Myocyte (in vitro differentiated cells): ENCODE data around the gene ASB2. TPM values are rescaled to one million over a fixed set of nuclear protein-coding genes. Genes with fewer than 3 reads are reported as not detected.

Experiments used
- DNase-seq: peaks from one replicate; pipeline ENCODE4 v3.0.0-alpha.2; 2012; ENCODE audit warnings: low read depth
- total RNA-seq: library from RNA; depleted of rRNA; stranded (reverse); fragments of >200 nt; gene quantifications from 2 replicates; pipeline ENCODE4 v1.2.3, GENCODE V29; 2014

ASB2 gene
- total RNA-seq, 1 donor from 2014 or later: 8.9 TPM

DNA sequence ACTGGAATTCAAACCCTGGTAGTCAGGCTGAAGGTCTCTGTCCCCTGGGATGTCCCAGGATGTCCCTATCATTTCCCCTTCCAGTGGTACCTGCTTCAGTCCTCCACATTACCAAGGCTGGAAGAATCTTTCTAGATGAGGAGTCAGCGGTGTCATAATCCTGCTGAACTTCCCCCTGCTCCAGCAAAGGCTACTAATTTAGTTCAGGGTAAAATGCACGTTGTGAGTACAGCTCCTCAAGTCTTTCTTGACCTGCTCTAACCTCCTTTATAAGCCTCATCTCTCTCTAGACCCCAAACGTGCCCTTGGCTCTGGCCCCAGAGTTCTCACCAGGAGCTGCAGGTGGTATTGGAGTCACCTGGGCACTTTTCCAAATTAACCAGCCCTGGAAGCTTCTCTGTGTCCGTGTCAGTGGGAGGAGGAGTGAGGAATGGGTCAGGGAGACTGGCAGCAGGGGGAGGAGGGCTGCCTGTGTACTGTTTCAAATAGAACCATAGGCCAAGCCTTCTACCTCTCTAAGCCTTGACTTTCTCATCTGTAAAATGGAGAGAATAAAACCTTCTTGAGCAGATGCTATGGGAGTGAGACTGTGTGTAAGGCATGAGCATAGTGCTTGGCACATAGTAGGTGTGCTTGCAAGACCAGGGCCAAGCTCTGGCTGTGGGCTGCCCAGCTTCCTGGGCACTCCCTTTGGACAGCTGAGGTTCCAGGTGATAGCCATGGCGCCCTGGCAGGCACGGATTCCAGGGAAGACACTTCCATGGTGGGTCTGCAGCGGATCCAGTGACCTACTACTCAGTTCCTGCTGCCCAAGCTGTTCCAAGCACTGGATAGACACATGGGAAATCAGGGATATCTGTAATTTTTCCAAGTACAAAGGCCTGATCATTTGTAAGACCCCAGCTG lies 24.5 kb downstream of the ASB2 start:
- DNase-seq: no peak

DNA sequence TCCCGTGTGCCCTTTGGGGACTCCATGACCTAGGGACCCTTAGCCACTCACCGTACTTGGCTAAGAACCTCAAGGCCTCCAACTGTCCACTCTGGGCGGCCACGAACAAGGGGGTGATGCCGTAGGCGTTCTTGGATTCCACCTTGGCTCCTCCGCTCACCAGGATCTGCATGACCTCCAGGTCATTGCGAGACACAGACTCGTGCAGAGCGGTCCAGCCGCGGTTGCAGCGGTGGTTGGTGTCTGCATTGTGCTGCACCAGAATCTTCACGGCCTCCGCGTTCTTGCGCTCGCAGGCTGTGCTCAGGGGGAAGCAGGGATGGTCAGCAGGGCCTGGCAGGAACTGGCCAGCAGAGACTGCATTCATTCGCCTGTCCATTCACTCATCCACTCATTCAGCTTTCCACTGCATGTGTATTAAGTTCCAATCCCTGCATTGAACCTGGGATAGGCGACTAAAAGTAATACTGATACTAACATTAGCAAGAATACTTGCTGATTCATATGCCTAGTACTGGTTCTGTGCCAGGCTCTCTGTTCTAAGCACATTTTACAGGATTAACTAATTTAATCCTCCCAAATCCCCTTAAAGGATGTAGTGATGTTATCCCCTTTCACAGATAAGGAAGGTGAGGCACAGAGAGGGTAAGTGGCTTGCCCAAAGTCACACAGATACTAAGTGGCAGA lies 25.3 kb downstream of the ASB2 start:
- DNase-seq: no peak

DNA sequence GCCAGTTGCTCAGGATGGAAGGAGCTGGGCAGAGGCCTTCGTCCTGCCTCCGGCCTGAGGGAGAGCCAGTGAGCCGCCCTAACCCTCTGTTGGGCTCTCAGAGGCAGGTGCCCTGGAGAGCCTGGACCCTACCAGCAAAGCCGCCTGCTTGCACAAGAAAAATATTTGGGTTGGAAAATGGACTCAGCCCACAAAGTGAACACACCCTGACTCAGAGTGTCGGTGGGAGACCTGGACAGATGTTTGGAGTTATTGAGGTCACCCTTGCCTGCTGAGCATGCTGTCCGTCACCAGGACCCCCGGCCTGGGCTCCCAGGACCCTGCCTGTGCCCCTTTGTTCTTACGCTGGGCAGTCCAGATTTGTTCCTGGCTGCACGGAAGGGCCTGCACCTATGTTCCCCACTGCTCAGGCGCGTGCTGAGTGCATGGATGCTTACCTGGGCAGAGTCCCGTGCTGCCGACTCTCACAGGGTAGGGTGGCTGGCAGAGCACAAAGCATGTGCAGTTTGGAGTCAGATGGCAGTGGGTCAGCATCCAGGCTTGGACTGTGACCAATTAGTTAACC lies 26.8 kb downstream of the ASB2 start:
- no peak for DNase-seq

DNA sequence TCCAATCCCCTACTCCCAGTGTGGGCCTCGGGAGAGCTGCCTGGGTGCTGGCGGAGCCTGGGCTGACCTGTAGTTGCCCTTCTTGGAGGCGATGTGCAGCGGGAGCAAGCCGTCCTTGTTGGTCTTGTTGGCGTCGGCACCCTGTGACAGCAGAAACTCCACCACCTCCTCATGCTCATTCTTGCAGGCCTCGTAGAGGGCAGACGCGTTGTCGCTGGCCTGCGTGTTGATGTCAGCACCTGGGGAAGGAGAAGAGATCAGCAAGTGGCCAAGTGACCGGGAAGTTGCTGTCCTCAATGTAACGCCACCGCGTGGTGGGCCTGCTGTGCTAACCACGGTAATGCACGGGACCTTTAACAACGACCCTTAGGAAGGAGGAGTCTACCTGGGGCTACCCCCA lies 29.1 kb downstream of the ASB2 start:
- DNase-seq: no peak

DNA sequence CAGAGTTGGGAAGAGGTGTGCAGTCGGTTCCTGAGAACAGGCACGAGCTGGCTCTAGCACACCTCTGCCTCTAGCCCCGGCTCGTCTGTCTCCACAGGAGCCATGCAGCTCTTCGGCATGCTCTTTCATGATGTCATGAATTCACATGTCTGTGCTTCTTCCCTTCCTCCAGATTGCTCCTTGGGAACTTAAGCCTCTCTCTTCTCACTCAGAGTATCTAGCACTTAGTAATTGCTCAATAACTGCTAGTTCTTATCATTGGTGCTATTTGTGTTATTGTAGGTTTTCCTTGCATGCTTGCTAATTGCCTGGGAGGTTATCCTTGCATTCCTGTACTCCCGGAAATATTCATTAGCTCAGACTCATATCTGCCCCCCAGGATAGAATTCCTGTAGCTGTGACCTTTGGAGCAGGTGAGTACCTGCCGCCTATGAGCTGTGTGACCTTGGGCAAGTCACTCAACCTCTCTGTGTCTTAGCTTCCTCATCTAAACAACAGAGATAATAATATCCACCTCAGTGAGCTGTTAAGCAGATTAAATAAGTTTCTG lies 29.8 kb downstream of the ASB2 start:
- DNase-seq: no peak

DNA sequence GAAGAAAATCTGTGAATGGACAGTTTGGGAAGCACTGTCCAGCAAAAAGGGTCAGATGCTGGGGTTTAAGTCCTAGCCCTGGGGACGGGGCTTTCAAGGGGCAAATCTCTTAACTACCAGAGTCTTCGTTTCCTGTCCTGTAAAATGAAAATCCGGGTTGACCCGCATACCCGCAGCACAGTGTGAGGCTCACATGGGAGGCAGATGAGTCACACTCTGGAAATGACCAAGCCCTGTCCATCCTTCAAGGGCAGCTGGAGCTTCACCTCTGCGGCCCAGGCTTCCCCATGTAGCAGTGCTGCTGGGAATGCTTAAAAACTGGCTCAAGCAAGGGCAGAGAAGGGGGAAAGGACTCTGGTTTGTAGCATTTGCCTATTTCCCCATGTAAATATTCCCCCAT lies 30.3 kb downstream of the ASB2 start:
- DNase-seq: peak; percentile 49

DNA sequence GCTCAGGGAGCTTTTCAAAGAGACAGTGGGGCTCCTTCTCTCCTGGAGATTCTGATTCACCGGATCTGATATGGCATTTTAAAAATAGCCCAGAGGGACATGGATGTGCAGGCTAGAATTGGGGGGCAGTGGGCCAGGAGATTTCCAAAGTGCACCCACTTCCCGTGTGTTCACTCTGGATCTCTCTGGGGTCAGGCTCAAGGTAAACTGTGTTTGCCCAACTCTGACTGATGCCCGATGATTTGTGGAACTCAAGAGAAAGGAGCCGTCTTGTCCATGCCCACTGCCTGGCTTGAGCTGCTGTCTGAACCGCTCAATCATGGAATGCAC lies 31.3 kb downstream of the ASB2 start:
- no peak for DNase-seq

DNA sequence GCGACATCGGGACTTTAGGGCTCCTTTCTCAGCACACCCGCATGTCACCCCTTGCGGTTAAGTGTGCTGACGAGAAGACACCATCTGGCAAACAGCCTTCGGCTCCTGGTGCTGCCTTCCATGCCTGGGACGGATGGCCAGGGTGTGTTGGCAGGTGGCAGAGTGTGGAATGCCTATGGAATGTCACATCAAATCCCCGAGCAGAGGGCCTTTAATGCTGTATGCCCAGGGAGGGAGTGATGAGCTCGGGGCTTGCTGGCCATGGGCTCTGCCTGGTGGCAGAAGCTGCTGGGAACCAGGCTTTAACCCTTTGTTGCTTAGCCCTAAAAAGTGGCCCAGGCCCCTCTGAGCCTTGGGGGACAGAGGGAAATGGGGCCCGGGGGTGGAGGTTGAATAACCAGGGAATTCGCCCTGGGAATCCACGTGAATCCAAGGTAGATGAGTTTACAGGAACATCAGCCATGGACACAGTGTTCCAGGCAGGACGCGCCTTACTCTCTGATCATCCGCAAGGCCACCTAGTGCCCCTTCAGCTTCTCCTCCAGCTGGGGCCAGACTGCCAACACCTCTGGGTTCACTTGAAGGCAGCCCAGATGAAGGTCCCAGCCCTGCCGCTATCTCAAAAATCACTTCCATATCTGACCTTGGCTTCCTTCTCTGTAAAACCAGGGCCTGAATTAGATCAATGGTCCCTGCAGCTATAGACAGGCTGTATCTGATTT lies 31.9 kb downstream of the ASB2 start:
- DNase-seq: peak; percentile 63

DNA sequence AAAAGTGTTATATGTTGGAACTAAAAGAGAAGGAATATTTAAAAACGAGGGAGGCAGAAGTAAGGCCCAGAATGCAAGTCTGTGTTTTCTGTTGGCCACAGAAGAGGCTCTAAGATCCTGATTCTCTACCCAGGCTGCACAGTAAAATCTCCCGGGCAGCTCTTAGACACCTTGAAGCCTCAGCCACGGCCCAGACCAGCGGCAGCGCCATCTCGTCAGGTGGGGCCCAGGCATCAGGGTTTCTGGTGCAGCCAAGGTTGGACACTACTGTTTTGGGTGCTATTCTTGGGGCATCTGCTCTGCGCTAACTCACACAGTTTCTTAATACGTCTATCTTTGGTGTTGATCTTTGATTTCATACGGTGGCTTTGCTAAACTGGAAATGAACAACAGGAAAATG lies 32.4 kb downstream of the ASB2 start:
- DNase-seq: no peak

DNA sequence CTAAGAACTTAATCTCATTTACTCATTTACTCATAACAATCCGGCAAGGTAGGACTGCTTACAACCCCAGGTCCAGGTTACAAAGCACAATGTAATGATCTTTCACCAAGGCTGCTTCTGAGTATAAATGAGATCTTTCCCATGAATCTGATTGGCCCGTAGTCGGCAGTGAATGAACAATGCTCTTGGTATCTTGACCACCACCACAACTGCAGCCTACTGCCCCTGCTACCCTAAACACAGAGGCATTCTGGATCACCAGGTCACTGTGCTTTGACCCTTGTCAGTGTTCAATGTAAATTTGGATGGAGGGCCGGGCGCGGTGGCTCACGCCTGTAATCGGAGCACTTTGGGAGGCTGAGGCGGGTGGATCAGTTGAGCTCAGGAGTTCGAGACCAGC lies 33.3 kb downstream of the ASB2 start:
- DNase-seq: peak; percentile 39

DNA sequence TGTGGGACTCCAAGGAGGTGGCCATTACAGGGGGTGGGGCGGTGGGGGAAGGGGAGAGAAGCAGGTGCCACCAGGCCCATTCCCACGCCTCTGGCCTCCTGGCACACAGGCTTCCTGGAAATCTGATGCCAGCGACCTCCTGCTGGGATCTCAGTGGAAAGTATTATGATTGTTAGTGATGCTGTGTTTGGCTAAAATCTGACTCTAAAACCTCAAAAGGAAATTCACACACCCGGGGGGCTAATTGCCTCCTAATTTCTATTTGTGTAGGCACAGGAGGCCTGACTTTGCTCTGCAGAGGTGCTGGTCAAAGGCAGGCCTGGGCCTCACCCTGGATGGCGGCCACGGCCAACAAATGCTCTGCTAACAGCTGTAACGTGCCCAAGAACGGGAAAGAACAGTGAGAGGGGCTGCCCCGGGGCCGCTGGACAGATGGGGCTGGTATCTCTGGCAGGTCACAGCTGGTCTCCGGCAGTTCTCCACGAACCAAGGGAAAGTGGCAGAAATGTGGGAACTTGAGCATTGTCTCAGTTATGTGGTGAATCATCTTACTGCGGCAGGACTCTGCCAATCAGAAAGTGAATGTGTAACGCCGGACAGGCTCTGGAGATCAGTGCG lies 35.0 kb downstream of the ASB2 start:
- DNase-seq: peak; percentile 95

DNA sequence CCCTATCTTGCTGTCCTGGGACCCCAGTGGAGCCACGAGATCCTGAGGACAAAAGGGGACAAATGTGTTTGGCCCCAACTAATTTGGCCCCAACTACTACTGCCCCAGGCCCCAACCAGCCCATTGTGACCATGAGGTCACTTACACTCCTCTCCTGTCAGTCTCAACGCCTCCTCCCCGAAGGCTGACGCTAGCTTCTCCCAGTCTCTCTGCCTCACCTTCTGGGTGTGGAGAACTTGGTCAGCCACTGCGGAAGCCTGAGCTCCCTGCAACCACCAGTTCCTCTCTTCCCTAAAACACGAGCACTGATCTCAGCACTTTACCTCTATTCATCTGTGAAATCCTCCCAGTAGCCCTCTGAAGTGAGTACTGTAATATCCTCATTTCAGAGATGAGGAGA lies 35.9 kb downstream of the ASB2 start:
- no peak for DNase-seq

DNA sequence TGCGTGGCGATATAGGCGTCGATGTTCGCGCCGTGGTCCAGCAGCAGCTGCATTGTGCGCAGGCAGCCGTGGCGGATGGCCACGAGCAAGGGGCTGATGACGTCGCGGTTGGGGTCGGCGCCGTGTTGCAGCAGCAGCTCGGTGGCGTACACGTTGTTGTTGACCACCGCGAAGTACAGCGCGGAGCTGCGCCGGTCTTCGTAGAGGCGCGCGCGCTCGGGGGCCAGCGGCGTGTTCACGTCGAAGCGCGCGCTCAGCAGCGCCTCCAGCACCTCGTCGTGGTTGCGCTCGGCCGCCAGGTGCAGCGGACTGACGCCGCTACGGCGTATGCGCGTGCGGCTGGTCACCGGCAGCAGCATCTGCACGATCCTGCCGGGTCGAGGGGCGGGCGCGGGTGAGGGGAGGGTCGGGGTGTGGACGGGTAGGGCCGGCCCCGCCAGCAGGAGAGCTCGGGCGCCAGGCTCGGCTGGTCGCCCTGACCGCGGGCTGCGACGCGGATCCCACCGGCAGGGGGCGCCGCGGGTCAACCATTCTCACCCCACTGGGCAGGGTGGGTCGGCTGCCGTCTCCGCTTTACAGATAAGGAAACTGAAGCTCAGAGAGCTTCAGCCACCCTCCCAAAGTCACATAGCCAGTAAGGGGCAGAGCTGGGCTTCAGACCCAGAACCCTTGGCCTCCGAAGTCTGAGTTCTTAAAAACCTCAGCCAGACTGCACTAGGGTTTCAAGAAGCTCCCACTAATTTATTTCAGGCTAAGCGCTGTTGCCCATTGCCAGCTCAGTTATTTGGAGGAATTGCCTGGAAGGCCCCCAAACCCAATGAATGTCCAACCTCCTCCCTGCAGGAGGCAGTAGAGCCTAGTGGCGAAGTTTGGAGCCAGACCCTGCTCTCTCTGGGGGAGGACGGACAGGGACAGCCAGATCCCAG lies 36.8 kb downstream of the ASB2 start:
- peak; percentile 50 for DNase-seq

DNA sequence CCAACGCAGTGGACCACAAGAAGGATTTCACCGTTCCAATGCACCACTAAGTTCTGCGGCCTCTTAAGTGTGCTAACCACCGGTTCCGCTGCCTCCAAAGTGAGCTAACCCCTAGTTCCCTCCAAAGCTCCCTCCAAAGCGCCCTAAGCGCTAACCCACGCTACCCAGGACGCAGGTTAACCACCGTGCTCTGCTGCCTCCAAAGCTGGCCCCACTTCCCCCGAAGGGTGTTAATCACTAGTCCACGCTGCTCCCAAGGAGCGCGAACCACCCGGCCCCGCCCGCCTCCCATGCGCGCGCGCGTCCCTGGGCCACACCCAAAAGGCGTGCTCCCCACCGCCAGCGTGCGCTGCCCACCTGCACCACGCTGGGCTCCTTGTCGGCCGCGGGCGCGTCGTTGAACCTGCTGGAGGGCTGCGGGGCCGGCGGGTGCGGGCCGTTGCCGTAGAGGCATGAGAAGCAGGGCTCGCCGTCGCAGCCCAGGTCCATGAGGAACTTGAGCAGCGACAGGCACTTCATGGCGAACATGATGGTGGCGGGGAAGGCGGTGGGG lies 37.5 kb downstream of the ASB2 start:
- DNase-seq: no peak

DNA sequence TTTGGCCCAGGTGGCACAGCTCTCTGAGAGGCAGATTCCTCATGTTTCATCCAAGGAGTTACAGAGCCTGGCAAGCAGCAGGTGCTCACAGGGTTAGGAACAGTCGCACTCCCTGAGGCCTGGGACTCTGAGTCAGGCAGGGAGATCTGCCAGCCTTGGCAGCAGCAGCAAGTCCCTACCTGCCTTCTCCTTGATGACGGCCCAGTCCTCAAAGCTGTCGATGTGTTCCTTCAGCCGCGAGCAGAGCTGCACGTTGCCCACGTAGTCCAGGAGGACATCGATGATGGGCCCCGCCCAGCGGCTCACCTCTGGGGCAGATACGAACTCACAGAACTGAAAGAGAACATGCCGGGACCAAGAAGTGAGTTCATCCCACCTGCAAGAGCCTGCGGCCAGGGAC lies 38.9 kb downstream of the ASB2 start:
- no peak for DNase-seq

DNA sequence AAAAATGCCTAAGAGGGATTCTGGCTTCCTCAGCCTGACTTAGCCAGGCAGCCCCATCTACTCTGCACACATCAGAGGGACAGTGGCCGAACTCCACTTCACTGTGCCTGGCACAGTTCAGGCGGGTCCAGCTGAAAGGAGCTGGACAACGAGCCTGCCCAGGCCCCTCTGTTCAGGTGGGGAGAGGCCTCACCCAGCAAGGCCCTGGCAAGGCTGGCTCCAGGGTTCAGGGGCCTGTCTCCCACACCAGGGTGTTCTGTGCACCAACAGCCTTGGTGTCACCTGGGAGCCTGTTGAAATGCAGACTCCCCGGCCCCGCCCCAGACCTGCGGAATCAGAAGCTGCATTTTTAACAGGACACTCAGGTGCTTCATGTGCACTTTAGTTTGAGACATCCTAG lies 39.4 kb downstream of the ASB2 start:
- no peak for DNase-seq

DNA sequence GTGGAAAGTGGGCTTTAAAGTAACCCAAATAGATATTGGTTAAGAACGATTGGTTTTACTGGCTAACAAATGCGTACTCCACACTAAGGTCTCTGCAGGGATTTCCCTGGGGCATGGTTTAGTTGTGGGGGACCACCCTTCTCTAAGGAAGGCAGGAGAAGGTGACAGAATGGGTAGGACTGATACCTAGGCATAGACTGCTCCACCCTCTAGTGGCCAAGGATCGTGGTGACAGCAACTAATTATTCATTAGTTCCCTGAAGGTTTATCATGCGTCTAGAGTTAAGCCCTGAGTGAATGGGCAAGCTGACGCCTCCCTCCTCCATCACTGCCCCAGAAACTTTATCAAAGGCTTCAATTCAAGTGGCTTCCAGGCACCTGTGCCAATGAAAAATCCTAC lies 40.1 kb downstream of the ASB2 start:
- no peak for DNase-seq

DNA sequence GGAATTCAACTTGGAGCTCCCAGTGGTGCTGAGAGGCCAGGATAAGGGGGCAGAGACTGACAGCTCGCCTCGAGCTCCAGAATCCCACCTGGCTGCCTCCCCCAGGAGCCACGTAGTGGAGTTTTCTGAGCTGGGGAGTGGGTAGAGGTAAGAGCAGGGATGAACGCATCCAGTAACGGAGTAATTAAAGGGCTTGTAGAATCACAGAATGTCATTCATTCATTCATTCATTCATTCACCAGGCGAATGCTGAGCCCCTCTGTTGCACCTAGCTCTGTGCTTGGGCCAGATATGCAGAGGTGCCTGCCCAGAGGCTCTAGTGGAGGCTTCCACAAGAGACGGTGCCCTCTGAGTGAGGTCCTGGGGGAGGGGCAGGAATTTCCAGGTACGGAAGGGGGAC lies 41.2 kb downstream of the ASB2 start:
- no peak for DNase-seq

DNA sequence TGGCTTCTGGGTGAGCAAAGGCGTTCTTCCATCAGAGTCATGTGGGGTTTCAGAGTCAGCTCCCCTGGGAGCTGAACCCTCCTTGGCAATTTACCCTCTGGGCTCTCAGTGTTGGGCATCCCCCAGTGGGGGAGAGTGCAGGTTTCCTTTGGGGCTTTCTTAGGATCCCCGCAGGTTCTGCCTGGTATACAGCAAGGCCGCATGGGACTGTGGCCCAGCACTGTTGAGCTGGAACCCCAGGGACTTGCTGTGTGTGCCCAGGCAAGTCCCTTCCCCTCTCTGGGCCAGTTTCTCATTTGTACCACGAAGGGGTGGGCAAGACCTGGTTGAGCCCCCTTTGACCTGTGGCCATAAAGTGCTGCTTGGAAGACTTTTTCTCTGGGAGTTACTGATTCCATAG lies 43.7 kb downstream of the ASB2 start:
- no peak for DNase-seq

DNA sequence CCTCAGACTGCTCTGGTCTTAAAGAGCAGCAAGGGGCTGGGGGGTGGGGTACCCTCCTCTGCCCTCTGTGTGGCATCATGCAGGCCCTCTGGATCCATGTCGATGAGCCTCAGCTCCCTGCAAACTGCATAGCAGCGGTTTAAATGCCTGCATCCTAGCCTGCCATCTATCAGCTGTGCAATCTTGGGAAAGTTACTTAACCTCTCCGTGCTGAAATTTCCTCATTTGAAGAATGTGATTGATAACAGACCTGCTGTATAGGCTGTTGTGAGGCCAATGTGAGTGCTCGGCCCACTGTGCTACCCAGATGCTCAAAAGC lies 45.4 kb downstream of the ASB2 start:
- DNase-seq: no peak
